Muscle of leg (tissue), 11 donors: ENCODE measurements around the gene CTNND2. TPM values are rescaled to one million over a fixed set of nuclear protein-coding genes. Genes with fewer than 3 reads are reported as not detected.

ENCODE experiments used
- DNase-seq: peaks from one replicate; pipeline ENCODE4 v3.0.0; 2013
- H3K27ac ChIP-seq: one replicate; pipeline ENCODE4 v1.5.1; 2013; ENCODE audit warnings: mild to moderate bottlenecking, low read length, control low read depth
- H3K27me3 ChIP-seq: one replicate; pipeline ENCODE4 v1.6.1; 2013; ENCODE audit warnings: low read length; ENCODE audit not compliant: control insufficient read depth, insufficient read depth
- H3K36me3 ChIP-seq: one replicate; pipeline ENCODE4 v1.6.1; 2013; ENCODE audit warnings: low read length; ENCODE audit not compliant: control insufficient read depth, insufficient read depth
- H3K4me1 ChIP-seq: one replicate; pipeline ENCODE4 v1.6.1; 2013; ENCODE audit warnings: low read length; ENCODE audit not compliant: control insufficient read depth, insufficient read depth
- H3K4me3 ChIP-seq: one replicate; pipeline ENCODE4 v1.5.1; 2013; ENCODE audit warnings: low read length, control low read depth
- H3K9me3 ChIP-seq: replicated peaks from 2 replicates; pipeline ENCODE4 v1.6.1; 2013; ENCODE audit warnings: low read depth, low read length; ENCODE audit not compliant: control insufficient read depth
- WGBS: methylation state at CpG from one replicate; pipeline ENCODE4 v1.1.5; 2013; ENCODE audit warnings: missing lambda C conversion rate; ENCODE audit not compliant: insufficient coverage; 5-methylcytosine and 5-hydroxymethylcytosine counted together
- polyA plus RNA-seq, 8 donors: library from polyadenylated mRNA; unstranded; fragments of 120-200 nt; gene quantifications; one replicate each; pipeline versions ENCODE4 v1.2.1 to v1.2.3, GENCODE V29; 2013; ENCODE audit warnings: inconsistent platforms in 1 of 8, low replicate concordance in 1 of 8; ENCODE audit not compliant: insufficient read length in 8 of 8, insufficient read depth in 1 of 8
- total RNA-seq: library from RNA; stranded (reverse); fragments of 120-200 nt; gene quantifications from one replicate; pipeline ENCODE4 v1.2.4, GENCODE V29; 2013

The CTNND2 gene
- total and polyA plus RNA-seq, 9 donors: 0.48 to 1.0 (median 0.71) TPM

DNA sequence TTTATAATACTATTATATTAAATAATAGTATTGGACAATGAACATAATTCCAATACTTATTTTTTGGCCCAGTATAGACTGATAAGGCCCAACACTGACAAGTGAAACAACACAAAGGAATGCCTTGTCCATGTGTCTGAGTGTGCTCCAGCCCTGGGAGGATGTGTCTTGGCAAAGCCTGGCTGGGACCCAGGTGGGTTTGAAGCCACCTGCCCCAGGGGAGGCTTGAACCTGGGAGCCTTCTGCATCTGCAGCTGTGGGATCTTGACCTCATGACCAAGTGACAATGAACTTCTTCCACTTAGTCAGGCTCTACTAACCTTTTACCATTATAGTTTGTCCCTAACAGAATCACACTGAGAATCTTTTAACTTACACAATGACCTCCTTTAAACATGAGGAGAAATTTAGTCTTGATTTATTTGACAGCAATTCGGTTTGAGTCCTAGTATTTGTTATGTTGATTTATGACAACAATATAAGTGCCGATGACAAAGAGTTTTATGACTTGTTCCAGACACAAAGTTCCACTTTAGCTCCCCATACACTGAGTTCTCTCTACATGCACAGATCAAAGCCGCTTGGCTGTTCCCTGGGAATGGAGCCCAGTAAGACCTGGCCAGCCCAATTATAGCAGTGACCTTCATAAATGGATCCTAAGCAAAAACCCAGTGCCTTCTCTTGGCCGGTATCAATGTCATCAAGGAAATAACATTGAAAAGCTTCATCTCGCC is 294.5 kb downstream of the CTNND2 start:
- Histone ChIP-seq H3K36me3 (no peaks in the 10 kb centered on the region), H3K27me3 (no peaks in the 10 kb centered on the region), H3K9me3 (no peaks in the 10 kb centered on the region), H3K4me1 (no peaks in the 10 kb centered on the region), H3K27ac (no peak overlapping the region), H3K4me3 (no peak overlapping the region)
- DNase-seq: peak; percentile 14
- 29% methylated on average over 1 of the region's 5 CpGs for WGBS

DNA sequence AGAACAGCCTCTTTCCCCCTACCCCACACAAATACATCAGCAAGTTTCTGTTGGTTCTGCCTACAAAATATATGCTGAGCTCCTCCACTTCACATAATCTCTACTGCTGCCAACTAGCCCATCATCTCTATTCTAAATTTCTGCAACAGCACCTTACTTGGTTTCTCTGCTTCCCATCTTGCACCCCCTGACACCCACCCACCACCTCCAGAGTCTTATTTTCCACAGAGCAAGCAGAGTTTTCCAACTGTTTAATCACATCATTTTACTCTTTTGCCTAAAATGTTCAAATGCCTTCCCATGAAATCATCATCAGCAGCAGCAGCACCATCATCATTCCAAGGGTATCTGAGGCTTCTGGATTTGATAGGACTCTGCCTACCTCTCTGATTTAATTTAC is 295.7 kb downstream of the CTNND2 start:
- no peak overlapping the region for H3K4me3 ChIP-seq
- no peaks in the 10 kb centered on the region for H3K27me3 ChIP-seq
- no peaks in the 10 kb centered on the region for H3K9me3 ChIP-seq
- no peaks in the 10 kb centered on the region for H3K36me3 ChIP-seq
- no peak overlapping the region for H3K27ac ChIP-seq
- no peaks in the 10 kb centered on the region for H3K4me1 ChIP-seq
- DNase-seq: no peak

DNA sequence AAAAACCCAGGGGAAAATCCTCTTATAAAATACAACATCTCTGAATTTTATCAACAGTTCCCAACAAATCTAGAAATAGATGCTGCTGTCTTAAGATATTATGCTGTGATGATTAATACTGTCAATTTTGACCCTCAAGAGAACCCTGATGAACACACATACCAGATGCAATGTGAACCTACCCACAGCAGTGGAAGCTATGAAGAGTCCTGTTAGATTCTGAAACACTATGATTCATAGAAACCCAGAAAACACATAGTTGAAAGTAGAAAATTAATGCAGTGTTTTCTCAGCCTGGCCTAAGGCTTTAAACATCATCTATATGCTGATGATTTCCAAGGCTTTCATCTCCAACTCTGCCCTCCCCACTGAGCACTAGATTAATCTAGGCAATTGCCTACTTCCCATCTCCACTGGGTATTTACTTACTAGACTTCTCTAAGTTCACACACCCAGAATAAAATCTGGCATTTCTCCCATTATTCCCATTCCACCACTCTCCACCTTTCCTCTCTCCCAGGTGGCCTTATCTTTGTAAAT is 296.2 kb downstream of the CTNND2 start:
- Histone ChIP-seq H3K4me3 (no peak overlapping the region), H3K4me1 (no peaks in the 10 kb centered on the region), H3K27me3 (no peaks in the 10 kb centered on the region), H3K9me3 (no peaks in the 10 kb centered on the region), H3K27ac (no peak overlapping the region), H3K36me3 (no peaks in the 10 kb centered on the region)
- DNase-seq: no peak

DNA sequence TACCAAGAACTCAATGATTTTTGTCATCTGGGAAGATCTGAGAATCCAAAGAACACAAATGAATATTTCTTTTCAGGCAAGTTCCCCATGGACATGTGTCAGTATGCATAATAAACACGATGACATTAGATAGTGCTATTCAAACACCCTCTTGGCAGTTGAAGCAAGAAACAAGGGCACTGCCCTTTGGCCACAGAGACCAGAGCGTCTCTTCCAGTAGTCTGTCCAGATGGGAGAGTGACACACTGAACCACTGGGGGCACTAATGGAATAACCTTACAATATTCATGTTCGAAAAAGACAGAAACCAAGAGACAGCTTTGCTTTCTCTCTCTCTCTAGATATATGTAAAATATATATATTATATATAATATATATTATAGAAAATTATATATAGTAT is 301.9 kb downstream of the CTNND2 start:
- WGBS: 88% methylated on average over 1 of the region's 3 CpGs
- H3K27ac ChIP-seq: no peak overlapping the region
- no peak for DNase-seq
- no peaks in the 10 kb centered on the region for H3K9me3 ChIP-seq
- H3K36me3 ChIP-seq: no peaks in the 10 kb centered on the region
- no peaks in the 10 kb centered on the region for H3K4me1 ChIP-seq
- H3K27me3 ChIP-seq: no peaks in the 10 kb centered on the region
- H3K4me3 ChIP-seq: no peak overlapping the region

DNA sequence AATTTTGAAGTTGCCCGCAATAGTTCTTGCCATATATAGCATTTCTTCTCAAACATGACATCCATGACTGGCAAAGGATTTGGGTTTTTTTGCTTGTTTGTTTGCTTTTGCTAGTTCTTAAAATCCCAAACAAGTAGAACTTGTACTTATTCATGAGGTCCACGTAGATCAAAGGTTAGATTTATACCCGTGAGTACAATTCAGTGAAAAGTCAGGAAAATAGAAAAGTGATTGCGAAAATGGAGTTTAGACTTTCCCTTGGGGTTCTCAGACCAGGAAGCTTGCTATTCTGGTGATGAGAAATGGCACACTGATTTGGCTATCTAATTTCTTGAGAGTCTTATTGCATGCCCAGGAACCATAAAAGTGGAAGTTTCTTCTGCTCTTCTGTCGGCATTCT is 304.7 kb downstream of the CTNND2 start:
- H3K27ac ChIP-seq: no peak overlapping the region
- H3K4me3 ChIP-seq: no peak overlapping the region
- H3K9me3 ChIP-seq: no peaks in the 10 kb centered on the region
- H3K4me1 ChIP-seq: peaks cover 2% of the 10 kb centered on the region
- 87% methylated on average over 3 of the region's 5 CpGs for WGBS
- H3K36me3 ChIP-seq: no peaks in the 10 kb centered on the region
- no peaks in the 10 kb centered on the region for H3K27me3 ChIP-seq
- DNase-seq: no peak

DNA sequence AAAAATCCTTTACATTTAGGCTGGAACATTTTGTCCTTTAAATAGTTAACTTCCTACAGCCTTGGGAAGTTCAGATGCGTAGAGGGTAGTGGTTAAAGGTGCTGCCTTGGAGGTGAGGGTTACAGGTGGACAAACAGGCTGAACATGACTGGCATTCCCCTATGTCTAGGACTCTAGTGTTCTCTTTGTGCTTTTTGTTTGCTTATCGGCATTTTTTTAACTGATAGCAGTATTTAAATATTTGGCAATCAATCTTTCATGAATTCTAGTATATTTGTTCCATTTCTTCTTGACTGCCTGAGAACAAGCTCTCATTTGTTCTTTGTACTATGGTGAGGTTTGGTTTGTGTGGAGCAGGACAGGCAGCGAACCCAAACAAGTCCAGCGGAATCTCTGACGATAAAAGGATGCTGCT is 307.6 kb downstream of the CTNND2 start:
- Histone ChIP-seq H3K27ac (no peak overlapping the region), H3K9me3 (no peaks in the 10 kb centered on the region), H3K4me3 (no peak overlapping the region), H3K4me1 (peaks cover 2% of the 10 kb centered on the region), H3K27me3 (no peaks in the 10 kb centered on the region), H3K36me3 (no peaks in the 10 kb centered on the region)
- 75% methylated on average over 4 of the region's 5 CpGs for WGBS
- DNase-seq: no peak

DNA sequence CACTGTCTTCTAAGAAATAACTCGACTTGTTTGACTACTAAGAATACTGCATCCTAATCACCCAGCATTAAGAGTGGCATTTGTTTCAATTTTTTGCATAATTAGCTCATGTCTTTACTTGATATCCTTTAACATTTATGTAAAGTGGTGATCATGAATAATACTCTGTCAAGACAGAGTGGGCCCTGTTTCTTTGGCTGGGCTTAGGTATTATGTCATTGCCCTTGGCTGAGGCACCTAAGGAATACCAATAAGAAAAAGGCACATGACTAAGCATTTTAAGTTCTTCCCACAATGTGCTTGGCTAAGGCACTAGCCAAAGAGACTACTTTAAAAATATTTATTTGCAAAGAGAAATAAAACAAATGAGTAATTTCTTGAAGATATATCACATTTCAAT is 308.1 kb downstream of the CTNND2 start:
- no peak overlapping the region for H3K27ac ChIP-seq
- H3K4me1 ChIP-seq: peaks cover 2% of the 10 kb centered on the region
- no peaks in the 10 kb centered on the region for H3K27me3 ChIP-seq
- H3K9me3 ChIP-seq: no peaks in the 10 kb centered on the region
- H3K4me3 ChIP-seq: no peak overlapping the region
- WGBS: no CpG with 5 or more reads among the region's 1 CpG
- DNase-seq: peak; percentile 52
- H3K36me3 ChIP-seq: no peaks in the 10 kb centered on the region

DNA sequence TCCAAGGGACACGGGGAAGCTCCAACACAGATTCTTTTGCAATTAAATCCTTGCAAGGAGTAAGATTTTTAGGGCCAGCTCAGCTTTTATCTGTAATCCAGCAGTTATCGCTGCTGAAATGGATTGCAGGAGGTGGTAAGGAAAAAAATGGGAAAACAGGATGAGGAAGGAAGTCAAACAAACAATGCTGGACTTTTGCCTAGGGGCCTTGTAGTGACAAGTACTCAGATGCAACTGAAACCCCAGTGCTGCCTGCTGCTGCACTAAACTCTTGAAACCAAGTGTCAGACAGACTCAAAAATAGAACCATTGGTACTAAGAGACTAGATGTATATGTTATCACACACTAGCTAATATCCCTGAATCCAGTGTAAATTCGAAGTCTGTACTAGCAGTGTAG is 309.2 kb downstream of the CTNND2 start:
- H3K27ac ChIP-seq: no peak overlapping the region
- H3K9me3 ChIP-seq: no peaks in the 10 kb centered on the region
- no peak overlapping the region for H3K4me3 ChIP-seq
- H3K36me3 ChIP-seq: no peaks in the 10 kb centered on the region
- DNase-seq: peak; percentile 25
- peaks cover 2% of the 10 kb centered on the region for H3K4me1 ChIP-seq
- WGBS: 27% methylated on average over 1 of the region's 3 CpGs
- no peaks in the 10 kb centered on the region for H3K27me3 ChIP-seq

DNA sequence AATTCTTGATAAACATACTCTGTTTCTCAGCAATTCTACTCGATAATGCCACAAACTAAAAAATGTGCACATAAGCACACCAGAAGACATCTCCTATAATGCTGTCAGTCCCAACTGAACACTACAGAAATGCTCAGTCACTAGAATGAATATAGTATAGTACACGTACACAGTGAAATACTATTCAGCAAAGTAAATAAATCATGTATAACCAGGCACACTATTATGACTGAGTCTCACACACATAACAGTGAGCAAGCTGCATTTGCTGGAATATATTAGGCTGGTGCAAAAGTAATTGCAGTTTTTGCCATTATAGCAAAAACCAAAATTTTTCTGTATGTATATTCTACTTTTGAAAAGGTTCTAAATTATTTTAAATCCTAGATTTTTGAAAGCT is 310.2 kb downstream of the CTNND2 start:
- Histone ChIP-seq H3K4me3 (no peak overlapping the region), H3K4me1 (peaks cover 2% of the 10 kb centered on the region), H3K27me3 (no peaks in the 10 kb centered on the region), H3K9me3 (no peaks in the 10 kb centered on the region), H3K27ac (no peak overlapping the region), H3K36me3 (no peaks in the 10 kb centered on the region)
- no peak for DNase-seq
- no CpG with 5 or more reads among the region's 2 CpGs for WGBS

DNA sequence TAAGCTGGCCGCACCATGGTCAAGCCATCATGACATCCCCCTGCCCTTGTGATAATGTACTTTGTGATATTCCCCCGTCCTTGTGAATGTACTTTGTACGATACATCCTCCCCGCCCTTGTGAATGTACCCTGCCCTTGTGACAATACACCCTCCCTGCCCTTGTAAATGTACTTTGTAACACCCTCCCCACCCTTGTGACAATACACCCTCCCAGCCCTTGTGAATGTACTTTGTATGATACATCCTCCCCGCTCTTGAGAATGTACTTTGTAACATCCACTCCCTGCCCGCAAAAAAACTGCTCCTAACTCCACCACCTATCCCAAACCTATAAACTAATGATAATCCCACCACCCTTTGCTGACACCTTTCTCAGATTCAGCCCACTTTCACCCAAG is 313.8 kb downstream of the CTNND2 start:
- Histone ChIP-seq H3K27me3 (no peaks in the 10 kb centered on the region), H3K9me3 (no peaks in the 10 kb centered on the region)
- WGBS: 91% methylated on average over 3 of the region's 6 CpGs

DNA sequence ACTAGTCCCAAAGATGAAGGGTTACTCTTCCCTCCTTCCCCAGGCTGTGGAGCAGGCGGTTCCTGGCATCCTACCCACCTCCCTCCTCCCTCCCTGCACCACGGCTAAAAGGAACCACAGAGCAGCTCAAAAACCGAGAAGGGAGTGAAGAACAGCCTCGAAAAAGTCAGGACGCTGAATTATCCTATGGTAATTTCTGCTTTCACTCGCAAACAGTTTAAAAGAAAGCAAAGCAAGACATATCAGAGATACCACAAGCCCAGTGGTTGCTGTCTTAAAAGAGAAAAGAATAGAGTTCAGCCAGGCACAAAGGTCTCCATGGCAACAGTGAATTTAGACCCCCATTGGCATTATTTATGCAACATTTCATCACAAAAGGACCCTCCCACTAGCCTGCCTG is 315.4 kb downstream of the CTNND2 start:
- no peaks in the 10 kb centered on the region for H3K27me3 ChIP-seq
- no peak overlapping the region for H3K27ac ChIP-seq
- H3K9me3 ChIP-seq: no peaks in the 10 kb centered on the region
- H3K36me3 ChIP-seq: no peaks in the 10 kb centered on the region
- DNase-seq: peak; percentile 31
- no CpG with 5 or more reads among the region's 6 CpGs for WGBS
- no peak overlapping the region for H3K4me3 ChIP-seq
- H3K4me1 ChIP-seq: no peaks in the 10 kb centered on the region

More for the DNA sequence above, 313.8 kb downstream of the CTNND2 start:
- Histone ChIP-seq H3K4me1 (peaks cover 2% of the 10 kb centered on the region), H3K27ac (no peak overlapping the region), H3K4me3 (no peak overlapping the region), H3K36me3 (no peaks in the 10 kb centered on the region)
- DNase-seq: no peak
